HG03159 (cell line): Measurements from ENCODE around the gene MYO9A.

ENCODE experiments used
- ATAC-seq: cut with Tn5 transposase; IDR thresholded peaks from one replicate; pipeline ENCODE4 v1.9.1; 2021; ENCODE audit warnings: mild to moderate bottlenecking, moderate library complexity; ENCODE audit not compliant: unreplicated experiment

Gene MYO9A

GRCh38 chr15:71791975-71792374 lies 326.0 kb downstream of the MYO9A start:
- ATAC-seq: no peak

- no peak for ATAC-seq
These were observed 327.9 kb downstream of the MYO9A start for GRCh38 chr15:71790081-71790480.

- no peak for ATAC-seq
These were observed 328.3 kb downstream of the MYO9A start for GRCh38 chr15:71789616-71790015.

- ATAC-seq: no peak
These were observed 329.0 kb downstream of the MYO9A start for GRCh38 chr15:71788646-71789579.

DNA sequence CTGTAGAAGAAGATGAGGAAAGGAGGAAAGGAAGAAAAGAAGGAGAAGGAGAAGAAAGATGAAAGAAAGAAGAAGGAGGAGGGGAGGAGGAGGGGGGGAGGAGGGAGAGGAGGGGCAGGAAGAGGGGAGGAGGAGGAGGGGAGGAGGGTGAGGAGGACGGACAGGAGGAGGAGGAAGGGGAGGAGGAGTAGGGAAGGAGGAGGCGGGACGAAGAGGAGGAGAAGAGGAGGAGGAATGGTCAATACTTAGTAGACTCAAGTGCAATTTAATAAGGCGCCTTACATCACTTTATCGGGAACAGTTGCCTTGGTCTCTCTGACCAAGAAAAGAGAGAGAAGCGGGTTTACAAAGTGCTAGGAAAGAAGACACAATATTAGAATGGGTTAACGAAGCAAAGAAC lies 331.3 kb downstream of the MYO9A start:
- ATAC-seq: no peak

DNA sequence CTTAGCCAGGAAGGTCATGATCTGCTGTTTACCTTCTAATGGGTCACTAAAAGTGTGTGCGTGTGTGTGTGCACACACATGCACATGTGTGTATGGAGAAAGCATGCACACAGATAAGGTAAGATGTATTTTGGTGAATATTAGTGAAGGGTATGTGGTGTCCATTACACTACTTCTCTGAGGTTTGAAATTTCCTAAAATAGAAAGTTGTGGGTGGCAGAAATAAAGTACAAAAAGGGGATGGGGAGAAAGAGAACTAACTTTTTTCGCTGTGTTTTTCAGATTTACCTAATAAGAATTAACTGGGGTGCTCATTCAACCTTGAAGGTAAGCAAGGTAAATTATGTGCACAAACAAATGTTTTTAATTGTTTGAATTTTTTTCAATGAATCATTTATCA lies 332.0 kb downstream of the MYO9A start:
- ATAC-seq: no peak

DNA sequence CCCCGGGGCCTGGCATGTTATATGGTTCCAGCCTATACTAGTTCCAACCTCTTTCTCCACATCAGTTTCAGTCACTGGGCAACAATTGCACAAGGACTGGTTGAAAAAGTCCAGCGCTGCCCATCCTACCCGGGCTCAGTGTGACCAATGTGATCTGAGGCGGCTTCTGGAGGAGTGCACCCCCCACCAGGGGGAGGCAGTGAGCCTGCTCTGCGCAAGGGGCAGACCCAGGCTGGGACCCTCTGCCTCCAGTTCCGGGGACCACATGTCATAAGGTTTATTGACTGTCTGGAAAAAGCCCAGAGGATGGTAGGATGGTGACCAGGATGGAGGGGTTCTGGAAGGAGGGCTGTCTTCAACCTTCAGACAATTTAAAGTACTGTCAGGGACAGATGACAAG lies 333.2 kb downstream of the MYO9A start:
- no peak for ATAC-seq

- ATAC-seq: no peak
These were observed 335.4 kb downstream of the MYO9A start for GRCh38 chr15:71782422-71783165.

GRCh38 chr15:71781965-71782265 lies 336.0 kb downstream of the MYO9A start:
- ATAC-seq: no peak

DNA sequence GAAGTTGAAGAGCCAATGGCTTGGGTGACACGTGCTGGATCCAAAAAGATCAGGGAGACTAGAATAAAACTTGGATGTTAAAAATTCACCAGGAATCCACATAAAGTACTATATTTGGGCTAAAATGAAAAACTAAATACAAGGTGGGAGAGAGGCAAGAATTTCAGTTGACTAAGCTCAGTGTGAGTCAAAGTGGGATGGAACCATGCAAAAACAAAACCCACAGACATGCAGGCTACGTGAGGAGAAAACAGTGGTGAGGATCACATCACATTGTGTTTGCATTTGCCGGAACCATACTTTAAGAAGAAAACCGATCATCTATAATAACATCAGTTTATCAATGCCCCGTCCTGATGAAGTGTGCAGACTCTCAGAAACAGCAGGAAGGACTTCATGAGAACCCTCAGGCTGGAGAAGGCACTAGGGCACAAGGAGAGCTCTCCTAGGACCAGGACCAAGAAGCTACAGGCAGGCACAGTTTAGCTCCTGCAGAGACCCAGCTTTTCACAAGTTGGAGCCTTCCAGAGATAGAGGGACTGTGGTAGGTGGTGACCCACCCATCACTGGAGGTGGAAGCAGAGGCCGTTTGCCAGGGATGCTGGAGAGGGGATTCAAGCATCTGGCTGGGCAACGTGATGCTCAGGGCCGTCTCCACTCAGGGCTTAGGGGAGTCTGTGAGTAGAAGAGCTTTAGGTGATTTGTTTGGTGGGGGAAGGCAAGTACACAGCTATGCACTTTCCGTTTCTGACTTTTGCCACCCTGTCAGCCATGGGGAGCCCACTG lies 336.6 kb downstream of the MYO9A start:
- no peak for ATAC-seq

DNA sequence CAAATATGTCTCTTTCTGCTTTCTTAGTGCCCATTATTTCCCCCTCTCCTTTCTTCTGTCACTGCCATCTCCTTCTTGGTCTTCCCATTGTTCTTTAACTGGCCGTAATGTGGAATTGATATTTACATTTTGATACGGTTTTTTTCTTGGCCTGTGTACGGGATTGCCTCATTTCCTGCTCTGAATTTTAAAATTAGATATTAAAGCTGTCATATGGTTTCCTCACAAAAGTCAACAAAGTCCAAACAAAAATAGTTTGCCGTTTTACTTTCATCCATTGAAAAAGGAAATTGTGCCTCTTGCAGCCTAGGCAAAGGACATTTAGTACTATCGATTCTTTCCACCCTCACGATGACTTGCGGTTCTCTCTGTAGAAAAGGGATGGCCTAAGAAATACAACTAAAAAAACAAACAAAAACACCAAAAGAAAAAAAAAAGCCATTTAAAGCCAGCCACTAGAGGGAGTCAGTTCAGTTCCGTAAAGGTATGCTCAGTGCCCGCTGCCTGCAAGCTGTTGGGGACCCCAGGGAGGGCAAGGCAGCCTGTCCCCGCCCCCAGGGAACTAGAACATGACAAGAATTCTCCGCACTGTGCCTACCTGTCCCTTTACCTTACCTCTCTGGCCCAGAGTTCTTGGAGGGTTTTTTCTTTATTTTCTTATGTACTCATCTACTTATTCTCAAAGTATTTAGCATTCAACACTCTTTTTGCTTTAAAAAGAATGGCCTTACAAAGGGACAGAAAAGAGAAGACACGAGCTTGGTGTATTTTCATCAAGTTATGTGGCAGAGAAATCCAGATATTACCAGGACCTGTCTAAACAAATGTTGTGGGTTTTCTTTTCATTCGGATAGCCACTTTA lies 337.6 kb downstream of the MYO9A start:
- ATAC-seq: peak; percentile 61

DNA sequence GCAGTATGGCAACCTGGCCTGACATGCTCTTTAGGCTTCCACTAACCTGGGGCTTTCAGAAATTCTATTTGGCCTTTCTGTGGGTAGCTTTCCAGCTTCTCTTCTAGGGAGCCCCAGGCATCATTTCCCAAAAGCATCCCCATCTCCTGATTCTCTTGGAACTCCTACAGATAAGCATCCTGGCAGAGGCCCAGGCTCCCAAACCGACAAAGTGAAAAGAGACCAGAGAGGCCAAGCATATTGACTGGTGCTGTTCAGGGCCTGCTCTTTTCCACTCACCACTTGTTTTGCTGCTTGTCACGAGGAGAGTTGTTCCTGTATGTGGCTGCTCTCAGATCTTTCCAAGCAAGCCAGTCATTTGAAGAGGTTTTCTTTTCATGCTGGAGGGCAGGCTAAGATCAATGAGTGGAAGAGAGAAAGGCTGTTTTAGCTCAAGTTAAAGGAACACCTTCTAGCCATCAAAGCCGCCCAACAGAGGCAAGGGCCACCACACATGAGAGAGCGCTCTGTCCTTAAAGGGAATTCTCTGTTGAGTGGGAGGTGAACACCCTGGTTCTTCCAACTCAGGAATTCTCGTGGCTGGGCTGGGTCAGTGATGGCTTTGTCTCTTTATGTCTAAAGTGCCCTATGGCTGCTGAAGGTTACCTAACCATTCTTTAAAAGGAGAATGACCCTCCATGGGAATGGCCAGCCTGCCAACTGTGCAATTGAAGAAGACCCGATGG lies 338.7 kb downstream of the MYO9A start:
- ATAC-seq: no peak

- ATAC-seq: no peak
These were observed 340.6 kb downstream of the MYO9A start for GRCh38 chr15:71777216-71777943.

GRCh38 chr15:71776304-71776703 lies 341.6 kb downstream of the MYO9A start:
- ATAC-seq: no peak

DNA sequence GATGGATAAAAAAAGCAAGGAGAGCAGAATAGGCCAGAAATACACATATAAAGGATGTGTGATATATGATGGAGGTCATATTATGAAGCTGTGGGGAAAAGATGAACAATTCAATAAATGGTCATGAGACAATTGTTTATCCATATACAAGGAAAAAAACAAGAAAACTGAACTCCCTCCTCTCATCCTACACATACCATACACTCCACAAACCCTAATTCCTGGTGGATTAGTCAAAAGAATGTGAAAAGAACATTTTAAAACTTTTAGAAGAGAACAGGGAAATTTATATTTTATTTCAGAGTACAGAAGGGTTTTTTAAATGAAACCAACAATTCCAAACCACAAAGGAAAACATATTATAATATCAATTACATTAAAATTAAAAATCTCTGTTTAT lies 342.1 kb downstream of the MYO9A start:
- ATAC-seq: no peak

GRCh38 chr15:71773206-71773859 lies 344.6 kb downstream of the MYO9A start:
- no peak for ATAC-seq
